ENCODE measurements around the gene SYCP3. TPM values are rescaled to one million over a fixed set of nuclear protein-coding genes. Genes with fewer than 3 reads are reported as not detected.

SYCP3 gene
- total RNA-seq, 1 donor from 2014 or later, result under 0.01 TPM

GRCh38 chr12:101719566-101719965 lies 19.7 kb downstream of the SYCP3 start:
- no peak overlapping the region for H3K4me3 ChIP-seq (ENCODE audit: low read depth, low read length)
- TF ChIP-seq CTCF (conservative IDR thresholded peaks at IDR 0.05; ENCODE audit: low read depth, low read length), result no peak
- DNase-seq (ENCODE audit: low read depth), result no peak

- H3K4me3 ChIP-seq (ENCODE audit: low read depth, low read length), result no peak overlapping the region
- no peak for TF ChIP-seq CTCF (conservative IDR thresholded peaks at IDR 0.05; ENCODE audit: low read depth, low read length)
- DNase-seq (ENCODE audit: low read depth), result no peak
These were observed 24.3 kb downstream of the SYCP3 start for GRCh38 chr12:101714877-101715444.

GRCh38 chr12:101713930-101714329 lies 25.3 kb downstream of the SYCP3 start:
- no peak for DNase-seq (ENCODE audit: low read depth)
- no peak overlapping the region for H3K4me3 ChIP-seq (ENCODE audit: low read depth, low read length)
- TF ChIP-seq CTCF (conservative IDR thresholded peaks at IDR 0.05; ENCODE audit: low read depth, low read length), result no peak

- DNase-seq (ENCODE audit: low read depth), result no peak
- no peak for TF ChIP-seq CTCF (conservative IDR thresholded peaks at IDR 0.05; ENCODE audit: low read depth, low read length)
- H3K4me3 ChIP-seq (ENCODE audit: low read depth, low read length), result peak overlapping the region; percentile 15
These were observed 26.1 kb downstream of the SYCP3 start for GRCh38 chr12:101713059-101713682.

- no peak for TF ChIP-seq CTCF (conservative IDR thresholded peaks at IDR 0.05; ENCODE audit: low read depth, low read length)
- H3K4me3 ChIP-seq (ENCODE audit: low read depth, low read length), result no peak overlapping the region
- DNase-seq (ENCODE audit: low read depth), result no peak
These were observed 29.0 kb downstream of the SYCP3 start for GRCh38 chr12:101710288-101710687.

- no peak for DNase-seq (ENCODE audit: low read depth)
These were observed 32.0 kb downstream of the SYCP3 start for GRCh38 chr12:101707131-101707782.

More at GRCh38 chr12:101707131-101707782, 32.0 kb downstream of the SYCP3 start:
- TF ChIP-seq CTCF (conservative IDR thresholded peaks at IDR 0.05; ENCODE audit: low read depth, low read length), result no peak
- H3K4me3 ChIP-seq (ENCODE audit: low read depth, low read length), result no peak overlapping the region

Data from epithelial cell of proximal tubule (primary cell).